Activated CD8-positive, alpha-beta memory T cell treated with anti-CD3 and anti-CD28 coated beads, Interleukin-2, amount 50 U/mL, for 1 hour (primary cell): ENCODE data around the gene DHRSX.
"Not testable (repeated sequence)": the region's sequence is repeated elsewhere in the genome, so short reads cannot be mapped to it uniquely, and the experiment has no call there.

Experiments
- DNase-seq: peaks from one replicate; pipeline ENCODE4 v3.0.0-alpha.2; 2020; ENCODE audit errors: extremely low read depth

The DHRSX gene

DNA sequence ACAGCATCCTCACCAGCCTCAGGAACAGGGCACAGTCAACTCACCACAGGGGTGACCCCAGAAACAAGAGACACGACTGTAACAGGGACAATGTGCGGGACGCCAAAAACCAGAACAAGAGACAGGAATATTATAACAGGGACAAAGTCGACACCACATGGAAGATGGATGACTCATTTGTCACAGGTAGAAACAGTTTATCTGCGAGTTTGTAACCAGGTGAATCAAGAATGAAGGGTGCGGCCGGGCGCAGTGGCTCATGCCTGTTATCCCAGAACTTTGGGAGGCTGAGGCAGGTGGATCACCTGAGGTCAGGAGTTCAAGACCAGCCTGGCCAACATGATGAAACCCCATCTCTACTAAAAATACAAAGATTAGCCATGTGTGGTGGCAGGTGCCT lies 44.7 kb downstream of the DHRSX start:
- not testable (repeated sequence) for DNase-seq

DNA sequence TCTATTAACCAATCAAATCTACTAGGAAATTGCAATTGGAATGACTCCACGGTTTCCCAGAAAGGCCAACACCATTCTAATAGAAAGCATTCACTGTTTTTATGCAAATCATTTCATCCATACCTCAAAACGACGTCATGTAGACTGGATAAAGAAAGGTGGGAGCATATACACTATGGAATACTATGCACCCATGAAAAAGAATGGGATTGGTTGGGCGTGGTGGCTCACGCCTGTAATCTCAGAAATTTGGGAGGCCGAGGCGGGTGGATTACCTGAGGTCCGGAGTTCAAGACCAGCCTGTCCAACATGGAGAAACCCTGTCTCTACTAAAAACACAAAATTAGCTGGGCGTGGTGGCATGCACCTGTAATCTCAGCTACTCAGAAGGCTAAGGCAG lies 46.2 kb downstream of the DHRSX start:
- not testable (repeated sequence) for DNase-seq

DNA sequence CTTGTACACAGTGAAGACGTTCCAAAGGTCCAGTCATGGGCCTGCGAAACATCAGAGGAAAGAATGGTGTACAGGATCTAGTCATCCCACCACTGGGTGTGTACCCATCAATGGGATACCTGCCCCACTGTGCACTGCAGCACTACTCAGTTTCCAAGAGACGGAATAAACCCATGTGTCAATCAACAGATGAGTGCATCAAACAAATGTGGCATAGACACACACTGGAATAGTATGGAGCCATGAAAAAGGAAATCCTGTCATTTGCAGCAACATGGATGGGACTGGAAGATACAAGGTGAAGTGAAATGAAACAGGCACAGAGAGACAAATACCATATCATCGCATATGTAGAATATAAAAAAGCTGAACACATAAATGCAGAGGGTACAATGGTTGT lies 48.0 kb downstream of the DHRSX start:
- no peak for DNase-seq

DNA sequence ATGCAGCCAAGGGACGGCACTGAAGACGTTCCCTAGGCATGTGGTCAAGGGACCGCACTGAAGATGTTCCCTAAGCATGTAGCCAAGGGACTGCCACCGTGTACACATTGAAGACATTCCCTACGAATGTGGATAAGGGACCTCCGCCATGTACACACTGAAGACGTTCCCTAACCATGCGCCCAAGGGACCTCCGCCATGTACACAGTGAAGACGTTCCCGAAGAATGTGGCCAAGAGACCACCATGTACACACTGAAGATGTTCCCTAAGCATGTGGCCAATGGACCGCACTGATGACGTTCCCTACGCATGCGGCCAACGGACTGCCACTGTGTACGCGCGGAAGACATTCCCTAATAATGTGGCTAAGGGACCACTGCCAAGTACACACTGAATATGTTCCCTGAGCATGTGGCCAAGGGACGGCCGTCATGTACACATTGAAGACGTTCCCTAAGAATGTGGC lies 48.4 kb downstream of the DHRSX start:
- no peak for DNase-seq

DNA sequence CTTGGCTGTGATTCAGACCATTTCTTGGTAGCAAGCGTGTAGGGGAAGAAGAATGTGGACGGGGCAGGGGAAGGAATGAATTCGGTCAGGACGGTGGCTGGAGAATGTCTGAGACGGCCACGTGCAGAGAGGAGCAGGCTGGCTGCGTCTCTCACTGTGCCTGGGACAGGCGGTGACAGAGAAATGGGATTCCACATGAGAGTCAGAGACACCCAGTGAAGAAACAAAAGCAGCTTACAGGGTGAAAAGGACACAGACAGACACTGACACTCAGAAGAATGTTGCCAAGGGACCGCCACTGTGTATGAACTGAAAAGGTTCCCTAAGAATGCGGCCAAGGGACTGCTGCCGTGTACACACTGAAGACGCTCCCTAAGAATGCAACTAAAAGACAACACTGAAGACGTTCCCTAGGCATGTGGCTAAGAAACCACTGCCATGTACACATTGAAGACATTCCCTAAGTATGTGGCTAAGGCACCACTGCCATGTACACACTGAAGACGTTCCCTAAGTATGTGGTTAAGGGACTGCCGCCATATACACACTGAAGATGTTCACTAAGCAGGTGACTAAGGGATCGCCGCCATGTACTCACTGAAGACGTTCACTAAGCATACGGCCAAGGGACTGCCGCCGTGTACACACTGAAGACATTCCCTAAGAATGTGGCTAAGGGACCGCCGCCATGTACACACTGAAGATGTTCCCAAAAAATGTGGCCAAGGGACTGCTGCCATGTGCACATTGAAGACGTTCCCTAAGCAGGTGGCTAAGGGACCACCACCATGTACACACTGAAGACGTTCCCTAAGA lies 49.1 kb downstream of the DHRSX start:
- no peak for DNase-seq

DNA sequence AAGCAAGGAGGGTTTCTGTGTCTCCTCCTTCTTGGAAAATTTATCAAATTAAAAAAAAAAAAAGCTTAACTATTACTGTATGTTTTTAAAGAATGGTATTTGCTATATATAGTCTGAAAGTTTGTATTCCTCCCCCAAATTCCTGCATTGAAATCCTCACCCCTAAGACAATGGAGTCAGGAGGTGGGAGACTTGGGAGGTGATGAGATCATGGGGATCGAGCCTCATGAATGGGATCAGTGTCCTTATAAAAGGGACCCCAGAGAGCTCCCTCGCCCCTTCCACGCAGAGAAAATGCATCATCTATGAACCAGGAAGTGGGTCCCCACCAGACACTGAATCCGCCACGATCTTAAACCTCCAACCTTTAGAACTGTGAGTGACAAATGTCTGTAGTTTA lies 50.1 kb downstream of the DHRSX start:
- DNase-seq, result no peak

DNA sequence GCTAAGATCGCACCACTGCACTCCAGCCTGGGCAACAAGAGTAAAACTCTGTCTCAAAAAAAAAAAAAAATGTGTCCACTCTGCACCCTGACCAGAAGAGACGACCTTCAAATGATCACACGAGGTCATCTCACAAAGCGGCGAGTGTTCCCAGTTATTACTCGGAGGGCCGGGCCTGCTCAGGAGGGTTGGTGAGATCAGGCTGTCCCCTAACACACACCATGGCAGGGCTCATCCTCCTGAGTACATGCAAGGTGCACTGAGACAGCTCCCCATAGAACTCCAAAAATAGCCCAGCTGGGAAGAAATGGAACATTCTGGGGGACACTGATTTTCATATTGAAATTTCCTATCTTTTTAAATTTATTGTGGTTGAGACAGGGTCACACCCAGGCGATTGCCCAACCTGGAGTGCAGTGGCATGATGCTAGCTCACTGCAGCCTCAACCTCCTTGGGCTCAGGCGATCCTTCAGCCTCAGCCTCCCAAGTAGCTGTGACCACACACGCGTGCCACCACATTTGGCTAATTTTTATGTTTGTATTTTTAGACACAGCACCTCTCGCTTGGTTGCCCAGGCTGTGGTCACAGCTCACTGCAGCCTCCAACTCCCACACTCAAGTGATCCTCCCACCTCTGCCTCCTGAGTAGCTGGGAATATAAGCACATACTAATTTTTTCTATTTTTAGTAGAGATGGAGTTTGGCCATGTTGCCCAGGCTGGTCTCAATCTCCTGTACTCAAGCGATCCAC lies 51.5 kb downstream of the DHRSX start:
- DNase-seq, result no peak

DNA sequence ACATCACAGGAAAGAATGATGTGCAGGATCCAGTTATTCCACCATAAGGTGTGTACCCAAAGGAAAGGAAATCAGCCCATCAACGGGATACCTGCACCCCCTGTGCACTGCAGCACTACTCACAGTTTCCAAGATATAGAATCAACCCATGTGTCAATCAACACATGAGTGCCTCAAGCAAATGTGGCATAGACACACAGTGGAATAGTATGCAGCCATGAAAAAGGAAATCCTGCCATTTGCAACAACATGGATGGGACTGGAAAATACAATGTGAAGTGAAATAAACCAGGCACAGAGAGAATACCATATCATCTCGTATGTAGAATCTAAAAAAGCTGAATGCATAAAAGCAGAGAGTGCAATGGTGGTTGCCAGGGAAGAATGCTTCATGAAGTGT lies 53.3 kb downstream of the DHRSX start:
- DNase-seq, result no peak

DNA sequence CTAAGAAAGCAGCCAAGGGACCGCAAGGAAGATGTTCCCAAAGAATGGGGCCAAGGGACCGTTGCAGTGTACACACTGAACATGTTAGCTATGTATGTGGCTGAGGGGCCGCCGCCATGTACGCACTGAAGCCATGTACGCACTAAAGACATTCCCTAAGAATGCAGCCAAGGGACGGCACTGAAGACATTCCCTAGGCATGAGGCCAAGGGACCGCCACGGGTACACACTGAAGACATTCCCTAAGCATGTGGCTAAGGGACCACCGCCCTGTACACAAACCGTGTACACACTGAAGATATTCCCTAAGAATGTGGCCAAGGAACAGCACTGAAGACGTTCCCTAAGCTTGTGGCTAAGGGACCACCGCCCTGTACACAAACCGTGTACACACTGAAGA lies 54.0 kb downstream of the DHRSX start:
- DNase-seq, result no peak

DNA sequence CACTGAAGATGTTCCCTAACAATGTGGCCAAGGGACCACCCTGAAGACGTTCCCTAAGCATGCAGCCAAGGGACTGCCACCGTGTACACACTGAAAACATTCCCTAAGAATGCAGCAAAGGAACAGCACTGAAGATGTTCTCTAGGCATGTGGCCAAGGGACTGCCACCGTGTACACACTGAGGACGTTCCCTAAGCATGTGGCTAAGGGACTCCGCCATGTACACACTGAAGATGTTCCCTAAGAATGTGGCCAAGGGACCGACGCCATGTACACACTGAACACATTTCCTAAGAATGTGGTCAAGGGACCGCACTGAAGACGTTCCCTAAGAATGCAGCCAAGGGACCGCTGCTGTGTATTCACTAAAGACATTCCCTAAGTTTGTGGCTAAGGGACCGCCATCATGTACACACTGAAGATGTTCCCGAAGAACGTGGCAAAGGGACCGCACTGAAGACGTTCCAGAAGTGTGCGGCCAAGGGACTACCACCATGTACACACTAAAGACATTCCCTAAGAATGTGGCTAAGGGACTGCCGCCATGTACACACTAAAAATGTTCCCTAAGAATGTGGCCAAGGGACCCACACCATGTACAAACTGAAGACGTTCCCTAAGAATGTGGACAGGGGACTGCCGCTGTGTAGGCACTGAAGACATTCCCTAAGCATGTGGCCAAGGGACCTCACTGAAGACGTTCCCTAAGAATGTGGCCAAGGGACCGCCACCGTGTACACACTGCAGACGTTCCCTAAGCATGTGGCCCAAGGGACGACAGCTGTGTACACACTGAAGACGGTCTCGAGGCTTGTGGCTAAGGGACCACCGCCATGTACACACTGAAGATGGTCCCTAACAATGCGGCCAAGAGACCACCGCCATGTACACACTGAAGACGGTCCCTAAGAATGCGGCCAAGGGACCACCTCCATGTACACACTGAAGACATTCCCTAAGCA lies 54.8 kb downstream of the DHRSX start:
- DNase-seq, result no peak

DNA sequence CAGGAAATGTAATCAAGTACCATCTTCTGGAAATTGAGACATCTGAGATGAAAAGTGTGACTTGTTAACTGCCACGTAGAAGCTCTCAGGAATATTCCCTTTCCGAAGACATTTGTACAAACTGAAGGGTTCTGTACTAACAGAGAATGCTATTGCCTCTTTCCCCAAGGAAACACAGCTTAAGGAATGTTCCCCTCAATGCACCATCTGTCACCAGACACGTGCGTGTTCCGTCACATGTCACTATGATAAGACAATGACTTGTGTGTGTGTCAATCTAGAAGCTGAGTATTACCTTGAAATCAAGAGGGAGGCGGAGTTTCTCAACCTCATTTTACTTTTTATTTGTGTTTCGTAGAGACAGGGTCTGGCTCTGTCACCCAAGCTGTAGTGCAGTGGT lies 58.1 kb downstream of the DHRSX start:
- DNase-seq, result no peak

DNA sequence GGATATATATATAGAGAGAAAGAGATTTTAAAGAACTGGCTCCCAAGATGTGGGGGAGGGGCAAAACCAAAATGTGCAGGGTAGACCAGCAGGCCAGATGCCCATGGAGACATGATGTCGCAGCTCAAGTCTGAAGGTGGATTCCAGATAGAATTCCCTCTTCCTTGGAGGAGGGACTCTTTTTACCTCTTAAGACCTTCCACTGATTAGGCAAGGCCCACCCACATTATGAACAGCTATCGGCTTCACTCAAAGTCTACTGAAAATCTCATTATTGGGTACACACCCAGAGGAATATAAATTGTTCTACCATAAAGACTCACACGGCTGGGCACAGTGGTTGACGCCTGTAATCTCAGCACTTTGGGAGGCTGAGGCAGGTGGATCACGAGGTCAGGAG lies 59.3 kb downstream of the DHRSX start:
- no peak for DNase-seq

DNA sequence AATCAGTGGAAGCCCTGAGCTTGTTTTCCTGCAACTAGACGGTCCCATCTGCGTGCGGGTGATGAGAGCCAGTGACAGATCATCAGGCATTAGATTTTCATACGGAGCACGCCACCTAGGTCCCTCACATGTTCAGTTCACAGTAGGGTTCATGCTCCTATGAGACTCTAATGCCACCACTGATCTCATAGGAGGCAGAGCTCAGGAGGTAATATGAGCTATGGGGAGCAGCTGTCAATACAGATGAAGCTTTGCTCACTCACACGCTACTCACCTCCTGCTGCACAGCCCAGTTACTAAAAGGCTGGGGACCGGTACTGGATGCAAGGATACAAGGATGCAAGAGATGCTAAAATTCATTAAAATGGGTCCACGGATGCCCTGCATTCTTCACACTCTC lies 61.2 kb downstream of the DHRSX start:
- no peak for DNase-seq

DNA sequence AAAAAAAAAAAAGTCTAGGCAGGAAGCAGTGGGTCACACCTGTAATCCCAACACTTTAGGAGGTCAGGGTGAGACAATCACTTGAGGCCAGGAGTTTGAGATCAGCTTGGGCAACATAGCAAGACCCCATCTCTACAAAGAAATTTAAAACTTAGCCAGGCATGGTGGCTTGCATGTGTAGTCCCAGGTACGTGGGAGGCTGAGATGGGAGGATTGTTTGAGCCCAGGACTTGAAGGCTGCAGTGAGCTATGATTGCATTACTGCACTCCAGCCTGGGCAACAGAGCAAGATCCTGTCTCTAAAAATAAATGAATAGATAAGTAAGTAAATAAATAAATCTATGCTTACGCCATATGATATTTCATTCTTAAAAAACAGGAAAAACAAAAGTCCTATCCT lies 65.3 kb downstream of the DHRSX start:
- no peak for DNase-seq

DNA sequence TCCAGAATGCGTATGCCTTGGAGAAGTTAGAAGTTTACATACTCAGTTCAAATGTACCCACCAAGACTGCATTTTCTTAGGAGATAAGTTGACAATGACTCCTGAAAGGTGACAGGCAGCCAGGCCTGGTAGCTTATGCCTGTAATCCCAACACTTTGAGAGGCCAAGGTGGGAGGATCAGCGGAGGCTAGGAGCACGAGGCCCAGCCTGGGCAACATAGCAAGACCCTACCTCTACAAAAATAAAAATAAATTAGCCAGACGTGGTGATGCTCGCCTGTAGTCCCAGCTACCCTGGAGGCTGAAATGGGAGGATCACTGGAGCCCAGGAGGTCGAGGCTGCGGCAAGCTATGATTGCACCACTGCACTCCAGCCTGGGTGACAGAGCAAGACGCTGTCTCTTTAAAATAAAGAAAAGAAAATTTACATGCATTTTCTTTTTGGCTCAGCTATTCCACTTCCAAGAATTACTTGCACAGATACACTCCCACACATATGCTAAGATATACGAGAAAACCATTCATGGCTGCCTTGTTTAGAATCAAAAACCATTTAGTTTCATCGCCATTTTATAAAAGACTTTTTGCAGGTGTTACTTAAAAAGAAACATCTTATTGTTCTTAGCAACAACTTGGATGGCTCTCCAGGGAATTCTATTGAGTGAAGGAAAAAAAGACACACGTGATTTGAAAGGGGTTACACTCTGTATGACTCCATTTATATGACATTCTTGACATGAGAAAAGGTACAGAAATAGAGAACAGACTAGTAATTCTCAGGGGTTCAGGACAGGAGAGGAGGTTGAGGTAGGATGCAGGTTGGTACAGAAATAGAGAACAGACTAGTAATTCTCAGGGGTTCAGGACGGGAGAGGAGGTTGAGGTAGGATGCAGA lies 66.3 kb downstream of the DHRSX start:
- DNase-seq, result no peak

DNA sequence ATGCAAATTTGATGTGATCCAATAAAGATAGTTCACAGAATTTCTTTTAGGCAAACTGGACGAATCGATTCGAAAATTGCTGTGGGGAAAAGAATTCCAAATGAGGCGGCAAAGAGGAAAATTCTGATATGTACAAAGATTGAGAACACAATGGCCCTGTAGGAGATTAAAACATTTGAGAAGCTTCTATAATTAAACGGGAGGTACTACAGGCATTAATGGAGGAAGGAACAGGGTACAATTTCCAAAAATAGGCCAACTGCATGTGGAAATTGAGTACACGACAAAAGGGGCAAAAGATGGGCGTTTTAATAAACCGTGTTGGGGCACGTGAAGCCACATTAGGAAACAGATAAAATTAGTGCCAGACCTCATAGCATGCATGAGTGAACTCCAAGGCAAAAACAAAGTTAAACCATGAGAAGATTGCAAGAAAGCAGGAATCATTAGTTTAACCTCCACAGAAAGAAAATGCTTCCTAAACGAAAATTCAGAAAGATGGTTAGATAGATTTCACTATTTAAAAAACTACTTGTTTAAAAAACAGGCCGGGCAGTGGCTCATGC lies 68.4 kb downstream of the DHRSX start:
- DNase-seq, result no peak

DNA sequence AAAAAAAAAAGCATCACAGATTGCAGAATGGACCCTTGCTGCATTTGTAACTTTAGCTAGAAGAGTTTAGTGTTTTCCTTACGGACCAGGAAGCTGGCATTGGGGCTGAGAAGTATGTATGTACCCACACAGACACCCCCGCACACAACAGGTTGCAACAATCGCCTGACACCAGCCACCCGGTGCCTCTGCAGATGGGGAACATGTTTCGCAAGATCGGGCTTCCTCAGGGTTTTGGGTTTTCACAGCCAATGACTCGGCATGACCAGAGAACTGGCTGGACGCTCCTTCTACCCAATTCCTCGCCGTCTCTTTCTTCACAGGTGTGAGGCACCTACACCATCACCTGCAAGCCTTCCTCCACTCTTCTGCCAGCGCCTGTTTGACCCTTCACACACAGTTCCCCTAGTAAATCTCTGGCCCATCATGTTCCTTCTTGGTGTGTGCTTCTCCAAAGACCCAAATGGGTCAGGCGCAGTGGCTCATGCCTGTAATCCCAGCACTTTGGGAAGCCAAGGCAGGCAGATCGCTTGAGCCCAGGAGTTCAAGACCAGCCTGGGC lies 70.4 kb downstream of the DHRSX start:
- no peak for DNase-seq

DNA sequence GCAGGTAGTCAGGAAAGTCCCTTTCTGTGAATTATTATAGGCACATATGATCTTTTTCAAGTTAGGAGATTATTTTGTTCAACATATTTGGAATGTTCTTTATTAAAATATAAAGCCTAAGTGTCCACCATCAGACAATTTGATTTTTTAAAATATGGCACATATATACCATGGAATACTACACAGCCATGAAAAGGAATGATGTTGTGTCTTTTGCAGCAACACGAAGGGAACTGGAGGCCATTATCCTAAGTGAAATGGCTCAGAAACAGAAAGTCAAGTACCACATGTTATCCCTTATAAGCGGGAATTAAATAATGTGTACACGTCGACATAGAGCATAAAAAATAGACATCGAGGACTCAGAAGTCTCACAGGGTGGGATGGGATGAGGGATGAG lies 73.0 kb downstream of the DHRSX start:
- no peak for DNase-seq

DNA sequence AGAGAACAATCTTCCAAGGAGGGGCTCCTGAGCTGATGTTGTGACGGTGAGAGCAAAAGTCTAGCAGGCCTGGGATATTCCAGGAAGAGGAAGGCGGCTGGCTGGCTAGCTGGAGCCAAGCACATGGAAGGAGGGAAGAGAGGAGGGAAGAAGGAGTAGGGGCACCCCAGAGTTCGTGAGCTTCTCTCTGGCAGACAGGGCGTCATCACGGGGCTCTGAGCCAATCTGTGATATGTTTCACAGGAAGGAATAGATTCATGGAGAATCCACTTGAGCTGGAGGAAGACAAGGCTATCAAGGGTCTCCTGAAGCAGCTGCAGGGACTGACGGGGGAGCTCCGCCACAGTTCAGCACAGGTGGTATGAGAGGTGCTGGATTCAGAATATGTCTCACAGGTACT lies 73.6 kb downstream of the DHRSX start:
- DNase-seq, result no peak

DNA sequence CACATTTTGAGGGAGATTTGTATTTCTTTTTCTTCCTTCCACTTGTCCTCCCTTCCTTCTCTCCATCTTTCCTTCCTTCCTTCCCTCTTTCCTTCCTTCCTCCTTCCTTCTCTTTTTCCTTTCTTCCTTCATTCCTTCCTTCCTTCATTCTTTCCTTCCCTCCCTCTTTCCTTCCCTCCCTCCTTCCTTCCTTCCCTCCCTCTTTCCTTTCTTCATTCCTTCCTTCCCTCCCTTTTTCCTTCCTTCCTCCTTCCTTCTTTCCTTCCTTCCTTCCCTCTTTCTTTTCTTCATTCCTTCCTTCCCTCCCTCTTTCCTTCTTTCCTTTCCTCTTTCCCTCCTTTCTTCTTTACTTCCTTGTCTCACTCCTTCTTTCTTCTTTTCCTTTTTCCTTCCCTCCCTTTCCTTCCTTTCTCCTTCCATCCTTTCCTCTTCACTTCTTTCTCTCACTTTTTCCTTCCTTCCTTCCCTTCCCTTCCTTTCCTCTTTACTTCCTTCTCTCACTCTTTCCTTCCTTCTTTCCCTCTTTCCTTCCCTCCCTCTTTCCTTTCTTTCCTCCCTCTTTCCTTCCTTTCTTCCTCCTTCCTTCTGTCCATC lies 74.4 kb downstream of the DHRSX start:
- DNase-seq, result no peak
